GM19324 (cell line): ENCODE results near the gene ROPN1L.

Experiments used
- ATAC-seq: cut with Tn5 transposase; IDR thresholded peaks from one replicate; pipeline ENCODE4 v1.9.1; 2021; ENCODE audit warnings: mild to moderate bottlenecking, moderate library complexity; ENCODE audit not compliant: unreplicated experiment, low FRiP score

Gene ROPN1L

GRCh38 chr5:10427201-10427600 lies 14.5 kb upstream of the ROPN1L start:
- ATAC-seq = no peak

- ATAC-seq = no peak
These were observed 13.7 kb upstream of the ROPN1L start for GRCh38 chr5:10427978-10428377.

- ATAC-seq = no peak
These were observed 10.3 kb upstream of the ROPN1L start for GRCh38 chr5:10431415-10431814.

- no peak for ATAC-seq
These were observed 9.3 kb upstream of the ROPN1L start for GRCh38 chr5:10432059-10433008.

- ATAC-seq = no peak
These were observed 7.3 kb upstream of the ROPN1L start for GRCh38 chr5:10434392-10434791.

- no peak for ATAC-seq
These were observed 3.4 kb upstream of the ROPN1L start for GRCh38 chr5:10438301-10438700.

- no peak for ATAC-seq
These were observed 2.0 kb upstream of the ROPN1L start for GRCh38 chr5:10439692-10440091.

- no peak for ATAC-seq
These were observed 1.2 kb upstream of the ROPN1L start for GRCh38 chr5:10440367-10440990.

- ATAC-seq = peak; percentile 48
These were observed 335 bp downstream of the ROPN1L start for GRCh38 chr5:10441992-10442435.

GRCh38 chr5:10442576-10442975 lies 897 bp downstream of the ROPN1L start:
- ATAC-seq = no peak

- ATAC-seq = no peak
These were observed 3.7 kb downstream of the ROPN1L start for GRCh38 chr5:10445352-10445751.

- no peak for ATAC-seq
These were observed 4.8 kb downstream of the ROPN1L start for GRCh38 chr5:10446490-10446889.

- no peak for ATAC-seq
These were observed 5.4 kb downstream of the ROPN1L start for GRCh38 chr5:10447041-10447440.

- ATAC-seq = no peak
These were observed 7.2 kb downstream of the ROPN1L start for GRCh38 chr5:10448754-10449360.

- no peak for ATAC-seq
These were observed 9.6 kb downstream of the ROPN1L start for GRCh38 chr5:10451137-10451824.

GRCh38 chr5:10452768-10453331 lies 11.2 kb downstream of the ROPN1L start:
- no peak for ATAC-seq

- no peak for ATAC-seq
These were observed 11.9 kb downstream of the ROPN1L start for GRCh38 chr5:10453545-10453944.

- ATAC-seq = no peak
These were observed 13.1 kb downstream of the ROPN1L start for GRCh38 chr5:10454591-10455276.

- ATAC-seq = no peak
These were observed 13.6 kb downstream of the ROPN1L start for GRCh38 chr5:10455277-10455670.
